ENCODE results near the gene TRIM25. TPM values are rescaled to one million over a fixed set of nuclear protein-coding genes. Genes with fewer than 3 reads are reported as not detected.
A peak's percentile ranks its signal among the peaks of the same experiment; 100 is the strongest.

Gene TRIM25
- total RNA-seq, 1 donor from 2014 or later, result 17.2 TPM

DNA sequence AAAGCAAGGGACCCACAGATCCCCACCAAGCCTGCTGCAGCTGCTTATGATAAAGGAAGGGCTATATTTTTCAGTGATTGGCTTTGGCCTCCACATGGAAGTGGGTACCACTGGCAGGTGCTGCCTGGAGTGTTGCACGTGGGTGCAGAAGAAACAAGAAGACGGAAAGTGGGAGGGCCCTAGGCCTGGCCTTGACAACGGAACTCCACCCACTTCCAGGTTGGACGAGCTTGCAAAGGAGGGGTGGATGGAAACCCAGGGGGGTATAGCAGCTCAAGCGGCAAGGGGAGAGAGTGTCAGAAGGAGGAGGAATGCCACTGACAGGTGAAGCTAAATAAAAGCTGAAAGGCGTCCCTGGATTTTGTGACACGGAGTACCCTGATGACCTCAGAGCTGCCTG, 20.3 kb downstream of the TRIM25 start:
- Histone ChIP-seq H3K4me3 (no peak overlapping the region), H3K9me3 (replicated peaks) (peaks cover 3% of the 10 kb centered on the region), H3K27me3 (ENCODE audit: low read depth) (no peaks in the 10 kb centered on the region), H3K36me3 (peaks cover 97% of the 10 kb centered on the region), H3K4me1 (peaks cover 9% of the 10 kb centered on the region), H3K27ac (replicated peaks) (no peak overlapping the region)
- DNase-seq, result no peak
- intact Hi-C loops (cut with micrococcal nuclease), result no loop called here
- TF ChIP-seq, protein P1, sequence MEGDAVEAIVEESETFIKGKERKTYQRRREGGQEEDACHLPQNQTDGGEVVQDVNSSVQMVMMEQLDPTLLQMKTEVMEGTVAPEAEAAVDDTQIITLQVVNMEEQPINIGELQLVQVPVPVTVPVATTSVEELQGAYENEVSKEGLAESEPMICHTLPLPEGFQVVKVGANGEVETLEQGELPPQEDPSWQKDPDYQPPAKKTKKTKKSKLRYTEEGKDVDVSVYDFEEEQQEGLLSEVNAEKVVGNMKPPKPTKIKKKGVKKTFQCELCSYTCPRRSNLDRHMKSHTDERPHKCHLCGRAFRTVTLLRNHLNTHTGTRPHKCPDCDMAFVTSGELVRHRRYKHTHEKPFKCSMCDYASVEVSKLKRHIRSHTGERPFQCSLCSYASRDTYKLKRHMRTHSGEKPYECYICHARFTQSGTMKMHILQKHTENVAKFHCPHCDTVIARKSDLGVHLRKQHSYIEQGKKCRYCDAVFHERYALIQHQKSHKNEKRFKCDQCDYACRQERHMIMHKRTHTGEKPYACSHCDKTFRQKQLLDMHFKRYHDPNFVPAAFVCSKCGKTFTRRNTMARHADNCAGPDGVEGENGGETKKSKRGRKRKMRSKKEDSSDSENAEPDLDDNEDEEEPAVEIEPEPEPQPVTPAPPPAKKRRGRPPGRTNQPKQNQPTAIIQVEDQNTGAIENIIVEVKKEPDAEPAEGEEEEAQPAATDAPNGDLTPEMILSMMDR (IDR thresholded peaks at IDR 0.05; ENCODE audit: borderline replicate concordance), result no peak

DNA sequence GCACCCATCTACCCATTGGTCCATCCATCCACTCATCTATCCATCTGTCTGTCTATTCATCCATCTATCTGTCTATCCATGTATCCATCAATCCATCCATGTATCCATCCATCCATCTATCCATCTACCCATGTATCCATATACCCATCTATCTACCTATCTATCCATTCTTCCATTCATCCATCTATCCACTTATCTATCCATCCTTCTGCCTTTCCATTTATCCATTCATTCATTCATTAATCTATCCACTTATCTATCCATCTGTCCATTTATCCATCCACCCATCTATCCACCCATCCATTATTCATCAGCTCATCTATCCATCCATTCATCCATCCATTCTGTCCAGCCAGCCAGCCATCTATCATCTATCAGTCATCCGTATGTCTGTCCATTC, 21.5 kb downstream of the TRIM25 start:
- H3K36me3 ChIP-seq, result peaks cover 97% of the 10 kb centered on the region
- peaks cover 9% of the 10 kb centered on the region for H3K4me1 ChIP-seq
- H3K27ac ChIP-seq (replicated peaks), result no peak overlapping the region
- TF ChIP-seq, protein P1 (IDR thresholded peaks at IDR 0.05; ENCODE audit: borderline replicate concordance), result no peak
- DNase-seq, result no peak
- no peaks in the 10 kb centered on the region for H3K27me3 ChIP-seq (ENCODE audit: low read depth)
- intact Hi-C loops (cut with micrococcal nuclease), result no loop called here
- no peak overlapping the region for H3K4me3 ChIP-seq
- H3K9me3 ChIP-seq (replicated peaks), result peaks cover 13% of the 10 kb centered on the region

DNA sequence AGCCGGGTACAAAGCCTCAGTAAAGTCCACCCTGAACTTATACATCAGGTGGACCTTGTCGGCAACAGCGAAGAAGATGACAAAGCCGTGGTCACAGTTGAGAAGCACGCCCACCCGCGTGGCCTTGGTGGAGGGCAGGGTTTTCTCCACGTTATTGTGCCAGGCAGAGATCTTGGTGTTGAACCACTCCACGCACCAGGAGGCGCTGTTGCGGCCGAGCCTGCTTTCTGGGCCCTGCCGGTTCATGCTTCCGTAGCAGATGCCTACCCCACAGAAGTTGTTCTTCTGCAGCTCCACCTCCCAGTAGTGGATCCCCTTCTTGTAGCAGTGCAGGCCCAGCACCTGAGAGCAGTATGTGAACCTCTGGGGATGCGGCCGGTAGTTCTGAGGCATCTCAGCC, 22.1 kb downstream of the TRIM25 start:
- intact Hi-C loops (cut with micrococcal nuclease), result no loop called here
- peak; percentile 23 for DNase-seq
- TF ChIP-seq, protein P1 (IDR thresholded peaks at IDR 0.05; ENCODE audit: borderline replicate concordance), result peak; percentile 53

DNA sequence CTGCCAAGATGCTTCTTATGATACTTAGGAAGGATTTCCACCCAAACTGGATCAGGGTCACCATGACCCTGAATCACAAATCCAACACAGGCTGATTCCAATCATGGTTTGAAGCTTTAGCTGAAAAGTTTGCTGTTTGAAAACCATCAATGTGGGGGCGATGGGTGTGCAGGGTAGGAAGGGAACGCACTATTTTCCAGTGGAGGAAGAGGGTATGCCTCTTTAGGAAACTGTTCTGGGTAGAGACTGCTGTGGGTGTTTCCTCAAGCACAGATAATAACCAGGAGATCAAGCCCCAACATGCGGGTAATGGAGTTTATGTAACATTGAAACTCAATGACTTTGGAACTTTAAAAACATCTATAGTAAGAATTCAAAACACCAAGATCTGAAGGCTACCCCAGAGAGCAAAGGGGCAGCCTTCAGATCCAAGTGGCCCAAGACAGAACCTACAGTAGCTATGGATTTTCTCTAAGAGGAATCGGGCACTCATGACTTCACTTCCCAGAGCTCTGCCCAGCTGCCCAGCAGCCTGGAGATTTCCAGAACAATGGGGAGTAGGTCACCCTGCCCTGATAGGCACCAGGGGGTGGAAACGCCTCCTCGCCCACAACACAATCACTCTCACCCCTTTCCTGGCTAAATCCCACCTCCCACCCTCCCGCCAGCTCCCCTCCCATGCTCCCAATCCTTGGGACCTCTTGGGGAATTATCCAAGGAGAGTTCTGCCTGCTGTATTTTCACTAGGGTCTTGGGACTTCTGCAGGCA, 22.8 kb downstream of the TRIM25 start:
- intact Hi-C loops (cut with micrococcal nuclease), result no loop called here
- H3K4me1 ChIP-seq, result peaks cover 9% of the 10 kb centered on the region
- H3K4me3 ChIP-seq, result no peak overlapping the region
- no peak overlapping the region for H3K27ac ChIP-seq (replicated peaks)
- H3K36me3 ChIP-seq, result peaks cover 93% of the 10 kb centered on the region
- H3K9me3 ChIP-seq (replicated peaks), result peaks cover 13% of the 10 kb centered on the region
- TF ChIP-seq, protein P1 (IDR thresholded peaks at IDR 0.05; ENCODE audit: borderline replicate concordance), result no peak
- DNase-seq, result no peak
- no peaks in the 10 kb centered on the region for H3K27me3 ChIP-seq (ENCODE audit: low read depth)

More for the DNA sequence above, 22.1 kb downstream of the TRIM25 start:
- no peak overlapping the region for H3K27ac ChIP-seq (replicated peaks)
- H3K27me3 ChIP-seq (ENCODE audit: low read depth), result no peaks in the 10 kb centered on the region
- H3K4me1 ChIP-seq, result peaks cover 9% of the 10 kb centered on the region
- H3K4me3 ChIP-seq, result no peak overlapping the region
- peaks cover 93% of the 10 kb centered on the region for H3K36me3 ChIP-seq
- peaks cover 13% of the 10 kb centered on the region for H3K9me3 ChIP-seq (replicated peaks)

DNA sequence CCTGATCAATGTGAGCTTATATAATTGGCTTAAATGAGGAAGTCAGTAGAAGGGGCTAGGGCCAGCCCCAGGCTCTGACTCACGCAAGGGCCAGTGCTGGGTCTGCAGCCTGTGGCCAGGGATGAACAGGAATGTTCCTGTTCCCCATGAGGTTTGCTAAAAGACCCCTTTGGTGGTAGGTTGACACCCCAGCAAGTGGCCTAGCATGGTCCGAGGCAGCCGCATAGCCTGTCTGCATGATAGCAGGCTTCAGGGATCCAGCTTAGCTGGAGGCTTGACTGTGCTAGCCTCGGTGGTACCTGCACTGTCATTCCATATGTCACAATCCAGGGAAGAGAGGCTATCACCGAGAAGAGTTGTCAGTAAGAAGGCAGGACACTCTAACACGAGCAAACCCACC, 23.5 kb downstream of the TRIM25 start:
- intact Hi-C loops (cut with micrococcal nuclease), result no loop called here
- Histone ChIP-seq H3K27me3 (ENCODE audit: low read depth) (no peaks in the 10 kb centered on the region), H3K27ac (replicated peaks) (no peak overlapping the region), H3K4me1 (peaks cover 9% of the 10 kb centered on the region), H3K36me3 (peaks cover 88% of the 10 kb centered on the region), H3K9me3 (replicated peaks) (peaks cover 13% of the 10 kb centered on the region), H3K4me3 (no peak overlapping the region)
- TF ChIP-seq, protein P1 (IDR thresholded peaks at IDR 0.05; ENCODE audit: borderline replicate concordance), result no peak
- no peak for DNase-seq

Data from left ventricle myocardium inferior (tissue), 1 donor.